PC-3 (cell line): ENCODE results near the gene MYMK.
"Not testable (repeated sequence)": the region's sequence is repeated elsewhere in the genome, so short reads cannot be mapped to it uniquely, and the experiment has no call there.

Experiments
- EZH2 ChIP-seq: fragments of 300-600 bp; sonication (generic); IDR thresholded peaks from one replicate; pipeline ENCODE4 v1.6.1; 2017; ENCODE audit warnings: antibody characterized with exemption, mild to moderate bottlenecking, low read length; ENCODE audit not compliant: unreplicated experiment
- EZH2phosphoT487 ChIP-seq: fragments of 300-600 bp; sonication (generic); IDR thresholded peaks from 2 replicates; pipeline ENCODE4 v1.6.1; 2018; ENCODE audit warnings: mild to moderate bottlenecking, antibody characterized with exemption, low read length, borderline replicate concordance
- TF ChIP-seq, protein P1 (sequence below): fragments of 300-600 bp; sonication (generic); conservative IDR thresholded peaks from 2 replicates; pipeline ENCODE4 v1.5.1; 2017; ENCODE audit warnings: antibody characterized with exemption, low read depth, mild to moderate bottlenecking, low read length

DNA sequence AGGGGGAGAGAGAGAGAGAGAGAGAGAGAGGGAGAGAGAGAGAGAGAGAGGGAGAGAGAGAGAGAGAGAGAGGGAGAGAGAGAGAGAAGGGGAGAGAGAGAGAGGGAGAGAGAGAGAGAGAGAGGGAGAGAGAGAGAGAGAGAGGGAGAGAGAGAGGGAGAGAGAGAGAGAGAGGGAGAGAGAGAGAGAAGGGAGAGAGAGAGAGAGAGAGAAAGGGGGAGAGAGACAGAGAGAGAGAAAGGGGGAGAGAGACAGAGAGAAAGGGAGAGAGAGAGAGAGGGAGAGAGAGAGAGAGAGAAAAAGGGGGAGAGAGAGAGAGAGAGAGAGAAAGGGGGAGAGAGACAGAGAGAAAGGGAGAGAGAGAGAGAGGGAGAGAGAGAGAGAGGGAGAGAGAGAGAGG, 39.1 kb upstream of the MYMK start:
- TF ChIP-seq, protein P1, sequence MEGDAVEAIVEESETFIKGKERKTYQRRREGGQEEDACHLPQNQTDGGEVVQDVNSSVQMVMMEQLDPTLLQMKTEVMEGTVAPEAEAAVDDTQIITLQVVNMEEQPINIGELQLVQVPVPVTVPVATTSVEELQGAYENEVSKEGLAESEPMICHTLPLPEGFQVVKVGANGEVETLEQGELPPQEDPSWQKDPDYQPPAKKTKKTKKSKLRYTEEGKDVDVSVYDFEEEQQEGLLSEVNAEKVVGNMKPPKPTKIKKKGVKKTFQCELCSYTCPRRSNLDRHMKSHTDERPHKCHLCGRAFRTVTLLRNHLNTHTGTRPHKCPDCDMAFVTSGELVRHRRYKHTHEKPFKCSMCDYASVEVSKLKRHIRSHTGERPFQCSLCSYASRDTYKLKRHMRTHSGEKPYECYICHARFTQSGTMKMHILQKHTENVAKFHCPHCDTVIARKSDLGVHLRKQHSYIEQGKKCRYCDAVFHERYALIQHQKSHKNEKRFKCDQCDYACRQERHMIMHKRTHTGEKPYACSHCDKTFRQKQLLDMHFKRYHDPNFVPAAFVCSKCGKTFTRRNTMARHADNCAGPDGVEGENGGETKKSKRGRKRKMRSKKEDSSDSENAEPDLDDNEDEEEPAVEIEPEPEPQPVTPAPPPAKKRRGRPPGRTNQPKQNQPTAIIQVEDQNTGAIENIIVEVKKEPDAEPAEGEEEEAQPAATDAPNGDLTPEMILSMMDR, result not testable (repeated sequence)
- not testable (repeated sequence) for TF ChIP-seq EZH2, EZH2phosphoT487
